G401 (cell line): ENCODE data around the gene EDN3. TPM values are rescaled to one million over a fixed set of nuclear protein-coding genes. Genes with fewer than 3 reads are reported as not detected.

Experiments
- DNase-seq: peaks from one replicate; pipeline ENCODE4 v3.0.0-alpha.2; 2015; ENCODE audit warnings: low spot score
- in situ Hi-C: cut with HindIII; loops from 2 replicates; pipeline ENCODE4 v1.10.0; 2016; ENCODE audit warnings: low sequenced_read_pairs, mixed read lengths
- total RNA-seq: library from RNA; depleted of rRNA; stranded (reverse); fragments of >200 nt; shearing (Covaris generic); gene quantifications from 2 replicates; pipeline ENCODE4 v1.2.3, GENCODE V29; 2014; rRNA removed

The EDN3 gene, protein sequence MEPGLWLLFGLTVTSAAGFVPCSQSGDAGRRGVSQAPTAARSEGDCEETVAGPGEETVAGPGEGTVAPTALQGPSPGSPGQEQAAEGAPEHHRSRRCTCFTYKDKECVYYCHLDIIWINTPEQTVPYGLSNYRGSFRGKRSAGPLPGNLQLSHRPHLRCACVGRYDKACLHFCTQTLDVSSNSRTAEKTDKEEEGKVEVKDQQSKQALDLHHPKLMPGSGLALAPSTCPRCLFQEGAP
- total RNA-seq = not detected in 2 replicates

GRCh38 chr20:59300333-59301081, at the start of gene EDN3:
Gene EDN3 (plus strand): TSS chr20:59300611. CDS start chr20:59300813, 202 bp downstream.
- DNase-seq = no peak
- in situ Hi-C loops = no loop called here

DNA sequence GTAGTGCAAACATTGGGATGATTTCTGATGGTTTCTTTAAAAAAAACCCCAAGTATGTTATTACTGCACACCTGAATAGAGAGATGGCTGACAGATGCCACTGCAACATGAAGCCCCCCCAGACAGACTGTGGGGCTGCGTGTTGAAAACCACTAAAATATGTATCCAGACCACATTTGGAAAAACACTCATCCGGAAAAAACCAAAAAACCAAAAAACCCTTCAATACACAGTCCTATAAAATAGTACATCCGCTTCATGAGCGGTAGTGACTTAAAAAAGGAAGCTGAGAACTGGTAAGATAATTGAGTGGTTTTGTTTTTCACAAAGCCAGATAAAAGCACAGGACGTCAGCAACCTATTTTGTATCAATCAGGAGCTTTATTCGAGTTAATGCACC, 47.1 kb upstream of the EDN3 start:
- in situ Hi-C loops = no loop called here
- no peak for DNase-seq

- in situ Hi-C loops = no loop called here
- DNase-seq = no peak
These were observed 46.6 kb upstream of the EDN3 start for GRCh38 chr20:59253779-59254319.

- in situ Hi-C loops = no loop called here
- DNase-seq = no peak
These were observed 45.2 kb upstream of the EDN3 start for GRCh38 chr20:59255256-59255655.

DNA sequence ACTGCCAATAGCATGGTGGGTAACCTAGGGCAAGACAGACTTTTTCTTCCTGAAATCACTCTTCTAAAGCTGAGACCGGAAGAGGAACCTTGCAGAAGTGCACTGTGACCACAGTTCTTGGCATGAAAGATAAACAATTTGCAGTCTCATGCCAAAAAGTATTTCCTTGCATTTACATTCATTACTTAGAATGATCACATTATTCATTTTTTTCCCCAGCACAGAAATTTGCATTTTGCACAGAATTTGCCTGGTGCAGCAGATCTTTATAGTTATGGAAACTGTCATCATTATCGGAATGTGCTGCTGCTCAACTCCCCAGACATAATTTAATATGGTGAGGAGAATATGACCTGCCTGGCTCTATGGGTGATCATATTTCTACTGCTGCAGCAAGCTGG, 42.2 kb upstream of the EDN3 start:
- in situ Hi-C loops = no loop called here
- DNase-seq = no peak

DNA sequence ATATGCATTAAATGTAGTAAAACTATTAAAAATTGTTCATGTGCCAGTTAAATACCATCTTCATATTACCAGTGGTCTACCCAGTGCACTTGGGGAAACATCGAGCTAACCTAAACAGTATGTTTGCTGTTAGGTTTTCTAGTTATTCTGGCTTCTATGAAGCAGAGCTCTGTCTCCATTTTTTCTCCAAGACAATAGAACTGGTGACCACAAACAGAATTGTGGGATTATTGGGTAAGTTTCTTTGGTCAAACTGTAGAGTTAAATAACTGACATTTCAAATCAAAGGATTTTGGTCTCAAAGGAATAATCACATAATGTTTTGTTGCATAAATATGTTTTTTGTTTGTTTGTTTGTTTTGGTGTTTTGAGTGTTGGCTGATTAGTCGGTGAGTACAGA, 40.5 kb upstream of the EDN3 start:
- DNase-seq = no peak
- in situ Hi-C loops = no loop called here

DNA sequence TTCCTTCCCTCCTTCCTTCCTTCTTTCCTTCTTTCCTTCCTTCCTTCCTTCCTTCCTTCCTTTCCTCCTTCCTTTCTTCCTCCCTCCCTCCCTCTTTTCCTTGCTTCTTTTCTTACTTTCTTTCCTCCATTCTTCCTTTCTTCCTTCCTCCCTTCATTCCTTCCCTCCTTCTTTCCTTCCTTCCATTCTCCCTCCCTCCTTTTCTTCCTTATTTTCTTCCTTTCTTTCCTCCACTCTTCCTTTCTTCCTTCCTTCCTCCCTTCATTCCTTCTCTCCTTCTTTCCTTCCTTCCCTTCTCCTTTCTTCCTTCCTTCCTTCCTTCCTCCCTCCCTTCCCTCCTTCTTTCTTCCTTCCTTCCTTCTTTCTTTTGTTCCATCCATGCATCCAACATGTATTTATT, 35.1 kb upstream of the EDN3 start:
- DNase-seq = no peak
- in situ Hi-C loops = no loop called here

DNA sequence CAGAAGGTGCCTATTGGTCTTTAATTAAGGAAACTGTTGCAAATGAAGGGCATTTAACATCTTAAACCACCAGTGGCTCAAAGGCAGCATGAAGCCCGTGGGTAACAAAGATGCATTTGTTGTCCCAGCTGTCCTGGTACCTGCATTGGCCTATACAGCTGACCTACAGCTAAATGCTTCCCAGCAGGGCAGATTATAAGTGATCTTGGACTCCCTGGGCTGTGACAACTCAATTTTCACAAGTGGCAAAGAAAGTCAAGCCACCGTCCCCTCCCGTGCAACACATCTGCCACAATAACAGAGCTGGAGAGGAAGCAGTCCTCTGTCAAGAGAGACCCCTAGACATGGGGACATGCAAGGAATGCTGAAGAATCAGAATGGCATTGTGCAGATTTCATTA, 31.5 kb upstream of the EDN3 start:
- in situ Hi-C loops = no loop called here
- no peak for DNase-seq

- no peak for DNase-seq
- in situ Hi-C loops = no loop called here
These were observed 30.9 kb upstream of the EDN3 start for GRCh38 chr20:59269411-59270025.

DNA sequence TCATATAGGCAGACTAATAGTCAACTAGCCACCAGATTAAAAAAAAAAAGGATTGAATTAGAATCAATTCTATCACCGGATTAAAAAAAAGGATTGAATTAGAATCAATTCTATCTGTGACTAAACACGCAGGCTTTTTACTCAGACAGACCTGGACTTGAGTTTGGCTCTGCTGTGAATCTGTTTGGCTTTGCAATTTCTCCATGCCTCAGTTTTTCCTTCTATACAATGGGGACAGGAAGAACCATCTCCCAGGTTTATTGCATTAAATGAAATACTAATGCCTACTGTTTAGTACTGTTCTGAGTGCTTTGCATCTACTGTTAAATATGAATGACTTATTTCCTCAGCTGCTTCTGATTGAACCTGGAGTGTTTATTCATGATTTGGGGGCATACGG, 30.0 kb upstream of the EDN3 start:
- no peak for DNase-seq
- in situ Hi-C loops = no loop called here

DNA sequence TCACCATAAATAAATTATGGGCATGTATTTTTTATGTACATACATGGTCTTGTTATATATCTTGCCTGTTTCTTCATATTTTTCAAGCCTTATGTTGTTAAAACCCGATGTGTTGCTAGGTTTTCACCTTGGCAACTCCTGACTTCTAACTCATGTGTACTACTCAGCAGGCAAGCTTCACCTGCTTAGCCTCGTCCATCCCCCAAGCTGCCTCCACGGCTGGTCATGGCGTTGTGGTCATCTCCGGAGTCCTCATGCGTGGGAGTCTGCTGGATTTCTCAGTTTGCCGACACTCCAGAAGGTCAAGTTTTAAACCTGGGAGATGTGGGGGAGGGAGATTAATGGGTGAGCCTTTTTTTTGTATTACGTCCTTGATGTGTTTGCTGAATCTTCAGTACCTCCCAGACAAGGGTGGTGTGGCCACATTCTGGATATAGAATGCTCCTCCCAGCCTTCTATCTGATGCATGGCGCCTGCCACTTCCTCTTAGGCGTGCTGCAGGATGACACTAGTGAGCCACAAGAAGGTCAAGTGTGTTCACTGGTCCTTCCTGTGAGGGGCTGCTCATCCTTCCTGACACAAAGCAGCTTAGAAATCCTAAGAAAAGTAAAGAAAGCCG, 26.6 kb upstream of the EDN3 start:
- no peak for DNase-seq
- in situ Hi-C loops = no loop called here

DNA sequence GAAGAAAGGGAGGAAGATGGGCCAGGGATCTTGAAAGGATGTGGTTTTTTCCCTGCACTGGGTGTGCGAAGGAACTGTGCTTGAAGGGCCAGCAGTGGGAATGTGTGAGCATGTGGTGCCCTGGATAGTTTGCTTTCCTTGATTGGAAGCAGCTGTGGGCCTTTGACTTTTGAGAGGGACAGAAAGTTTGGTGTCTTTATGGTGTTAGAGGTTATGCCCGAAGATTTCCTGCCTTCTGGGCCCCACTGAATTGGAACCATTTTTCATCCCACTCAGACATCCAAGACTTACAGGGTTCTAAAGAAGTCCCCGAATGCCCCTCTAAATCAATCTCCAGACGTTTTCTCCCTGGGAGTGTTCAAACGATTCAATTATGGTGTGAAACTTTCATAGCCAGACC, 23.5 kb upstream of the EDN3 start:
- no peak for DNase-seq
- in situ Hi-C loops = no loop called here

GRCh38 chr20:59284470-59284869, 15.9 kb upstream of the EDN3 start:
- DNase-seq = no peak
- in situ Hi-C loops = no loop called here

GRCh38 chr20:59289994-59290393, 10.4 kb upstream of the EDN3 start:
- in situ Hi-C loops = no loop called here

GRCh38 chr20:59291740-59292383, 8.5 kb upstream of the EDN3 start:
- in situ Hi-C loops = no loop called here
- no peak for DNase-seq

More at GRCh38 chr20:59289994-59290393, 10.4 kb upstream of the EDN3 start:
- DNase-seq = no peak

GRCh38 chr20:59295531-59295930, 4.9 kb upstream of the EDN3 start:
- in situ Hi-C loops = no loop called here
- DNase-seq = no peak

GRCh38 chr20:59297686-59298085, 2.7 kb upstream of the EDN3 start:
- DNase-seq = no peak
- in situ Hi-C loops = no loop called here

GRCh38 chr20:59299945-59300332, 472 bp upstream of the EDN3 start:
- DNase-seq = no peak
- in situ Hi-C loops = no loop called here

GRCh38 chr20:59301343-59302007, 1.1 kb downstream of the EDN3 start:
- in situ Hi-C loops = no loop called here
- no peak for DNase-seq
